Measurements from ENCODE around the gene PSMB8. TPM values are rescaled to one million over a fixed set of nuclear protein-coding genes. Genes with fewer than 3 reads are reported as not detected.

PSMB8 gene
- total and polyA plus RNA-seq, 7 donors = 7.0 to 19.2 (median 10.3) TPM

- no peak for ATAC-seq
Measured at GRCh38 chr6:32843331-32843978, 392 bp downstream of the PSMB8 start.

DNA sequence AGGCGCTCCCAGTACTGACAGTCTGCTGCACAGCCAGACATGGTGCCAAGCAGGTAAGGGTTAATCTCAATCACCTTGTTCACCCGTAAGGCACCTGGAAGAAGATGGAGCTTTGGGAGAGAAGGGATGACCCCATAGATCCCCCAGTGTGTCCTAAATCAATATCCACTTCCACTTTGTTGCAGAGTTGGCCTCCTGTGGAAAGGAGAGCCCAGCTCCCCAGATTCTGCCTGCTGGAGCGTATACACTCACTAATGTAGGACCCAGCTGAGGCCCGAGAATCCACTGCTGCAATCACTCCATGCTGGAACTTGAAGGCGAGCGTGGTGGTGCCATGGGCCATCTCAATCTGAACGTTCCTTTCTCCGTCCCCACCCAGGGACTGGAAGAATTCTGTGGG, 1.2 kb downstream of the PSMB8 start:
- Histone ChIP-seq H3K36me3 (ENCODE audit: insufficient read depth in 1 of 2, low read depth in 1 of 2) (peaks cover 0 to 30% of the 10 kb centered on the region in 2 donors), H3K27me3 (ENCODE audit: insufficient read depth in 3 of 3, low read length in 2 of 3) (no peaks in the 10 kb centered on the region), H3K9me3 (no peaks in the 10 kb centered on the region), H3K4me1 (peaks cover 6% of the 10 kb centered on the region), H3K27ac (no peak overlapping the region), H3K4me3 (peak overlapping the region; percentile 69)
- intact Hi-C loops (cut with DNase I) = no loop called here
- no peak for DNase-seq
- no peak for ATAC-seq
- 81 to 87% (median 85%) methylated on average over 8 of the region's 8 CpGs for WGBS, 3 donors
- TF ChIP-seq CTCF (IDR thresholded peaks at IDR 0.05) = no peak

More at GRCh38 chr6:32843331-32843978, 392 bp downstream of the PSMB8 start:
- H3K4me1 ChIP-seq = peaks cover 4% of the 10 kb centered on the region
- WGBS, 3 donors = 8 to 10% (median 10%) methylated on average over 24 to 28 of the region's 28 CpGs
- peak overlapping the region; percentile 74 for H3K27ac ChIP-seq
- no peaks in the 10 kb centered on the region for H3K27me3 ChIP-seq (ENCODE audit: insufficient read depth in 3 of 3, low read length in 2 of 3)
- peak overlapping the region; percentile 69 for H3K4me3 ChIP-seq
- peaks cover 0 to 38% of the 10 kb centered on the region in 2 donors for H3K36me3 ChIP-seq (ENCODE audit: insufficient read depth in 1 of 2, low read depth in 1 of 2)
- no peak for TF ChIP-seq CTCF (IDR thresholded peaks at IDR 0.05)
- peak; percentile 27 to 70 for DNase-seq
- H3K9me3 ChIP-seq = no peaks in the 10 kb centered on the region
- intact Hi-C loops (cut with DNase I) = no loop called here

GRCh38 chr6:32842021-32842650, 1.7 kb downstream of the PSMB8 start:
- Histone ChIP-seq H3K9me3 (no peaks in the 10 kb centered on the region), H3K27me3 (ENCODE audit: insufficient read depth in 3 of 3, low read length in 2 of 3) (no peaks in the 10 kb centered on the region), H3K27ac (no peak overlapping the region), H3K4me3 (no peak overlapping the region), H3K4me1 (peaks cover 12% of the 10 kb centered on the region), H3K36me3 (ENCODE audit: insufficient read depth in 1 of 2, low read depth in 1 of 2) (peaks cover 0 to 24% of the 10 kb centered on the region in 2 donors)
- no peak for DNase-seq
- TF ChIP-seq CTCF (IDR thresholded peaks at IDR 0.05) = no peak
- ATAC-seq = no peak
- intact Hi-C loops (cut with DNase I) = no loop called here
- WGBS, 3 donors = 91 to 93% (median 93%) methylated on average over 6 of the region's 6 CpGs

DNA sequence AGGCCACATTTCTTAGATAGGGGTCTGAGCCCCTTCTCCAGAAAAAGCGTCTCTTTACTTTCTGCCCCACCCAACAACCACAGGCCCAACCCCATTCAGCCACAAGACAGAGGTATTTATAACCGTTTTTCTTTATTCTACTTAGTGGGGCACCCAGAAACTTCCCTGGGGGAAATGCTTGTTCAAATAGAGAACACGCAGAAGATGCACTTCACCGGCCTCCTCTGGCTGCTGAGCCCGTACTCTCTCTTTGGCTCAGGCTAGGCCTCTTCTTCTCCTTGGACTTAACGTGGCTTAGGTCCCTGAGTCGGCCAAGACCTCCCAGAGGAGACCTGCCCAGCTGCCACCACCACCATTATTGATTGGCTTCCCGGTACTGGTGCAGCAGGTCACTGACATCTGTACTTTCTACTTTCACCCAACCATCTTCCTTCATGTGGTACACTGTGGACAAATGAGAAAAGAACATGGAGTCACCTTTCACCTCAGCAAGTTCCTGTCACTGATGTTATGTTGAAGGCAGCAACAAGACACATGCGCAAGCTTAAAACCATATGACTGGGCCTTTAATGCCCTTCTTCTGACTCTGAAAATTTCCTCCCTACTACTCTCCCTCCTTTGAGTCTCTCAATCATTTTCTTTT, 3.1 kb downstream of the PSMB8 start:
- TF ChIP-seq CTCF (IDR thresholded peaks at IDR 0.05) = no peak
- no peaks in the 10 kb centered on the region for H3K9me3 ChIP-seq
- 88 to 94% (median 91%) methylated on average over 9 of the region's 9 CpGs for WGBS, 3 donors
- no peak for DNase-seq
- H3K27me3 ChIP-seq (ENCODE audit: insufficient read depth in 3 of 3, low read length in 2 of 3) = no peaks in the 10 kb centered on the region
- peaks cover 16% of the 10 kb centered on the region for H3K4me1 ChIP-seq
- intact Hi-C loops (cut with DNase I) = no loop called here
- H3K36me3 ChIP-seq (ENCODE audit: insufficient read depth in 1 of 2, low read depth in 1 of 2) = peaks cover 0 to 21% of the 10 kb centered on the region in 2 donors
- H3K27ac ChIP-seq = no peak overlapping the region
- ATAC-seq = no peak
- H3K4me3 ChIP-seq = no peak overlapping the region

Data from psoas muscle (tissue), 8 donors.